ENCODE results near the gene CLCNKA. TPM values are rescaled to one million over a fixed set of nuclear protein-coding genes. Genes with fewer than 3 reads are reported as not detected.
"Not testable (repeated sequence)": the region's sequence is repeated elsewhere in the genome, so short reads cannot be mapped to it uniquely, and the experiment has no call there.

Gene CLCNKA
- total RNA-seq, 1 donor from 2014 or later = 2.2 TPM

- H3K27ac Mint-ChIP-seq = no peak overlapping the region
- H3K4me1 Mint-ChIP-seq (ENCODE audit: low read depth) = no peaks in the 10 kb centered on the region
- H3K36me3 Mint-ChIP-seq (ENCODE audit: insufficient read depth) = no peaks in the 10 kb centered on the region
- no peak overlapping the region for H3K4me3 Mint-ChIP-seq (ENCODE audit: low read depth)
- H3K27me3 Mint-ChIP-seq = peaks cover 9% of the 10 kb centered on the region
- TF ChIP-seq CTCF (IDR thresholded peaks at IDR 0.05; ENCODE audit: unreplicated experiment) = no peak
- no peaks in the 10 kb centered on the region for H3K9me3 Mint-ChIP-seq (ENCODE audit: low read depth)
- no peak for DNase-seq (ENCODE audit: low spot score, unreplicated experiment)
Observed at GRCh38 chr1:15997637-15998280, 24.1 kb upstream of the CLCNKA start.

GRCh38 chr1:15998929-15999328 is 22.9 kb upstream of the CLCNKA start:
- peaks cover 9% of the 10 kb centered on the region for H3K27me3 Mint-ChIP-seq
- H3K27ac Mint-ChIP-seq = no peak overlapping the region
- no peaks in the 10 kb centered on the region for H3K9me3 Mint-ChIP-seq (ENCODE audit: low read depth)
- H3K36me3 Mint-ChIP-seq (ENCODE audit: insufficient read depth) = no peaks in the 10 kb centered on the region
- H3K4me1 Mint-ChIP-seq (ENCODE audit: low read depth) = peaks cover 2% of the 10 kb centered on the region
- DNase-seq (ENCODE audit: low spot score, unreplicated experiment) = no peak
- H3K4me3 Mint-ChIP-seq (ENCODE audit: low read depth) = no peak overlapping the region
- no peak for TF ChIP-seq CTCF (IDR thresholded peaks at IDR 0.05; ENCODE audit: unreplicated experiment)

GRCh38 chr1:16001274-16001673 is 20.6 kb upstream of the CLCNKA start:
- not testable (repeated sequence) for H3K27me3 Mint-ChIP-seq; DNase-seq (ENCODE audit: low spot score, unreplicated experiment); H3K4me1 Mint-ChIP-seq (ENCODE audit: low read depth); H3K9me3 Mint-ChIP-seq (ENCODE audit: low read depth); H3K36me3 Mint-ChIP-seq (ENCODE audit: insufficient read depth); H3K27ac Mint-ChIP-seq; H3K4me3 Mint-ChIP-seq (ENCODE audit: low read depth)

GRCh38 chr1:16005597-16005996 is 16.2 kb upstream of the CLCNKA start:
- TF ChIP-seq CTCF (IDR thresholded peaks at IDR 0.05; ENCODE audit: unreplicated experiment) = no peak
- Mint-ChIP-seq H3K4me1 (ENCODE audit: low read depth) (peaks cover 9% of the 10 kb centered on the region), H3K4me3 (ENCODE audit: low read depth) (no peak overlapping the region), H3K36me3 (ENCODE audit: insufficient read depth) (no peaks in the 10 kb centered on the region), H3K27me3 (no peaks in the 10 kb centered on the region), H3K27ac (no peak overlapping the region), H3K9me3 (ENCODE audit: low read depth) (no peaks in the 10 kb centered on the region)
- DNase-seq (ENCODE audit: low spot score, unreplicated experiment) = no peak

GRCh38 chr1:16006010-16006409 is 15.8 kb upstream of the CLCNKA start:
- Mint-ChIP-seq H3K27ac (no peak overlapping the region), H3K27me3 (no peaks in the 10 kb centered on the region), H3K9me3 (ENCODE audit: low read depth) (no peaks in the 10 kb centered on the region), H3K4me1 (ENCODE audit: low read depth) (peaks cover 12% of the 10 kb centered on the region), H3K4me3 (ENCODE audit: low read depth) (no peak overlapping the region), H3K36me3 (ENCODE audit: insufficient read depth) (no peaks in the 10 kb centered on the region)
- no peak for TF ChIP-seq CTCF (IDR thresholded peaks at IDR 0.05; ENCODE audit: unreplicated experiment)
- DNase-seq (ENCODE audit: low spot score, unreplicated experiment) = no peak

Measured in progenitor cell of endocrine pancreas (in vitro differentiated cells).